GM18907 (cell line): ENCODE measurements around the gene VCAM1.
"Not testable (repeated sequence)": the region's sequence is repeated elsewhere in the genome, so short reads cannot be mapped to it uniquely, and the experiment has no call there.

Experiments
- ATAC-seq: cut with Tn5 transposase; IDR thresholded peaks from one replicate; pipeline ENCODE4 v1.9.1; 2021; ENCODE audit warnings: mild to moderate bottlenecking, moderate library complexity; ENCODE audit not compliant: unreplicated experiment

VCAM1 gene

GRCh38 chr1:100773444-100773843 is 53.9 kb downstream of the VCAM1 start:
- no peak for ATAC-seq

GRCh38 chr1:100774370-100774769 is 54.8 kb downstream of the VCAM1 start:
- ATAC-seq = no peak

GRCh38 chr1:100775483-100775882 is 55.9 kb downstream of the VCAM1 start:
- ATAC-seq = no peak

- no peak for ATAC-seq
Observed at GRCh38 chr1:100778748-100779147, 59.2 kb downstream of the VCAM1 start.

GRCh38 chr1:100780814-100781213 is 61.3 kb downstream of the VCAM1 start:
- no peak for ATAC-seq

- ATAC-seq = not testable (repeated sequence)
Observed at GRCh38 chr1:100781728-100782127, 62.2 kb downstream of the VCAM1 start.

- ATAC-seq = no peak
Observed at GRCh38 chr1:100782473-100783039, 63.0 kb downstream of the VCAM1 start.

- no peak for ATAC-seq
Observed at GRCh38 chr1:100785470-100786052, 66.0 kb downstream of the VCAM1 start.

GRCh38 chr1:100786870-100787269 is 67.3 kb downstream of the VCAM1 start:
- ATAC-seq = no peak
